GM12873 (cell line): ENCODE results near the gene GIMAP2.

Experiments
- TF ChIP-seq, protein P1 (sequence below): IDR thresholded peaks from 2 replicates; pipeline ENCODE4 v1.5.1; 2012; ENCODE audit warnings: low read depth, mild to moderate bottlenecking, moderate library complexity, low read length, control low read depth; ENCODE audit not compliant: insufficient read depth; ENCODE audit errors: missing control alignments

GIMAP2 gene

DNA sequence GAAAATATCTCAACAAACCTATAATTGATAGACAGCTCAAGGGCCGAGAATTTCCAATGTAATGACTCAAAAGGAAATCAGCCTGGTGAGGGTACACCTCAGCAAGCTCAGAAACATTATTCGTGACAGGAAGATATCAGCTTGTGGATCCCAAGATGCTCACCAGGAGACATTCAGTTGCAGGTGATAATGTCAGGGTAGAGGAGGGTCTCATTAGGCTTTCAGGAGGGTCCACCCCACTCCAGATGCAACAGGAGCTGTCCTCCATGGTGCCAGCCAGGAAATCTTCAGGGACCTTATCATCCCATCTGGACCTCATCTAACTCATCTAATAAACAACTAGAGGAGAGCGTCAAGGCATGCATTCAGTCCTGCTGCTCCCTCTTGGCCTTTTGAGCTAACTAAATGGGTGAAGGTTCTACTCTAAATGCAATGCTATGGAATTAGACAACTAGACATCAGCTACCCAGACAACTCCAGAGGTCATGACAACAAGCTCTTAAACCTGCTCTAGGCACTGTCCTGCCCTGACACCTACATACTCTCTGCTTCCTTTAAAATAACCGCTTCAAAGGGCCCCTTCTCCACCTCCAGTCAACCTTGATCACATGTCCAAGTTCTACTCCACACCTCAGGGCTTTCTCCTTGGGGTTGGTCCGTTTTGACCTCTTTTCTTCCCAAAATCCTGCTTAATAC is 47.4 kb downstream of the GIMAP2 start:
- TF ChIP-seq, protein P1, sequence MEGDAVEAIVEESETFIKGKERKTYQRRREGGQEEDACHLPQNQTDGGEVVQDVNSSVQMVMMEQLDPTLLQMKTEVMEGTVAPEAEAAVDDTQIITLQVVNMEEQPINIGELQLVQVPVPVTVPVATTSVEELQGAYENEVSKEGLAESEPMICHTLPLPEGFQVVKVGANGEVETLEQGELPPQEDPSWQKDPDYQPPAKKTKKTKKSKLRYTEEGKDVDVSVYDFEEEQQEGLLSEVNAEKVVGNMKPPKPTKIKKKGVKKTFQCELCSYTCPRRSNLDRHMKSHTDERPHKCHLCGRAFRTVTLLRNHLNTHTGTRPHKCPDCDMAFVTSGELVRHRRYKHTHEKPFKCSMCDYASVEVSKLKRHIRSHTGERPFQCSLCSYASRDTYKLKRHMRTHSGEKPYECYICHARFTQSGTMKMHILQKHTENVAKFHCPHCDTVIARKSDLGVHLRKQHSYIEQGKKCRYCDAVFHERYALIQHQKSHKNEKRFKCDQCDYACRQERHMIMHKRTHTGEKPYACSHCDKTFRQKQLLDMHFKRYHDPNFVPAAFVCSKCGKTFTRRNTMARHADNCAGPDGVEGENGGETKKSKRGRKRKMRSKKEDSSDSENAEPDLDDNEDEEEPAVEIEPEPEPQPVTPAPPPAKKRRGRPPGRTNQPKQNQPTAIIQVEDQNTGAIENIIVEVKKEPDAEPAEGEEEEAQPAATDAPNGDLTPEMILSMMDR: no peak

DNA sequence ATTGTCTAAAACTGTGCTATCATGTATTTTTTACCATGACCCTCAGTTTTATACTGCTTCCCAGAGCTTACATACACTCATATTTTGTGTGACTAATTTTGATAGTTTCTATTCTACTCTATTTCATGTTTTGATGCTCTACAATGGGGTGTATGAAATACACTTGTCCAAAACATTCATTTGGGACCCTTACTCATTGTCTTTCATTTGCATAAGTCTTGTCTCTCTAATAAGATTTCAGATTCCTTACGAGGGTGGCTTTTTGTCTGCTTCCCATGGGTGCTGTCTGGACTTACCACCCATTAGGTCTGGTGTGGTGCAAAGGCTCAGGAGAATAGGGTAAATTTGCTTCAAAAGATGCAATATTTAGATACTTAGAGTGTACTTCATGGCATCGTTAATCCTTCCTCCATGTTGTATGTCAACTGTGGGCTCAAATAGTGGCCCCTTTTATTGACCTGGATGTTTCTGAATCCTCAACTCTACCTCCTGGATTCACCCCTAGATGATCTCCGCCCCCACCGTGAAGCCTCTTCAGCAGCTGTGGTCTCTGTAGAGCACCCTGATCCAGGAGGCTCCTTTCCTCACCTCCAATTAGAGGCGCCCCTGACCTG is 48.1 kb downstream of the GIMAP2 start:
- TF ChIP-seq, protein P1: no peak

DNA sequence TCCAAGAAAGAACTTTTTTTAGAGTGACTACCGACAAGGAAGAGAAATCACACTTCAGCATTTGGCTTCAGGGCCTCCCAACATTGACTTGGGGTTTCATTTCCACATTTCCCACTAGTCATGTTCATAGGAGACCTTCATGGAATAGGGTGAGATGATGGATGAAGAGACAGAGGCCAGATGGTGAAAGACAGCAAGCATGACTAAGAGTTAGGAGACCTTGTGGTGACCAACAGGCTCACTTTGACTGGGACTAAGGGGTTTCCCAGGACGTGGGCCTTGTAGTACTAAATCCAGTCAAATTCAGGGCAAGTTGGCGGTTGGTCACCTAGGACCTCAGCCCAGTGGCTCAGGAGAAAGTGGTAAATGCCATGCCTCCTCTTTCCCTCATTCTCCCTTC is 48.7 kb downstream of the GIMAP2 start:
- TF ChIP-seq, protein P1: no peak

DNA sequence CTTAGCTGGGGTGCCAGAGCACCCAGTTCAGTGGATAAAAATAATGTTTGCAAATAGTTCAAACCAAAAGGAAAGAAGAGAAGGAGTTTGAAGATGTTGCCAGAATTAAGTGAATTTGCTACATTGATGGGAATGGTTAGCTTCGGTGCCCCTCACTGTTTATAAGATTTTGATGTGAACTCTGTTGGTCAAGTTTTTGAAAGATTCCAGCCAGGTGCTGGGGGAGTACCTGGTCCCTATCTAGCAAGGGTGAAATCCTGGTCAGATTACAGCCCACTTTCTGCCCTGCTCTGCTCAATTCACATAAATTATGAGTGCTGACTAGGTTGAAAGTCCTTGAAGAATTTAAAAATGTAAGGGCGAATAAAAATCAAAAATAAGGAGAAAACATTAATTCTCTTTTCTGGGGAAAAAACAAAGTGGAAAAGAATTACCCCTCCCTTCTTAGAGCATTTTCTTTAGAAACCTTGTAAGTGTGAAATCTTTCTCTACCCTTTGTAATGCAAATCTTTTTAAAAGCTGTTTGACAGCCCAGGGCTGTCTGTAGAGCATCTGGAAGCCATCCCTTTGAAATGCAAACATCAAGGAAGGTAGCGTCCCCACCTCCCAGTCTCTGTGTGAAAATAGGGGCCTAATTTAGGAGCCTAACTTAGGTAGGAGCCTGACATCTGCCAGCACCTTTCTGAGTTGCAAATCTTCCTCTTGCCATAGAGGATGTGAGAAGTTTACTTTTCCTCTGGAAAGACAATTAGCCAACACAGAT is 50.3 kb downstream of the GIMAP2 start:
- TF ChIP-seq, protein P1: no peak

DNA sequence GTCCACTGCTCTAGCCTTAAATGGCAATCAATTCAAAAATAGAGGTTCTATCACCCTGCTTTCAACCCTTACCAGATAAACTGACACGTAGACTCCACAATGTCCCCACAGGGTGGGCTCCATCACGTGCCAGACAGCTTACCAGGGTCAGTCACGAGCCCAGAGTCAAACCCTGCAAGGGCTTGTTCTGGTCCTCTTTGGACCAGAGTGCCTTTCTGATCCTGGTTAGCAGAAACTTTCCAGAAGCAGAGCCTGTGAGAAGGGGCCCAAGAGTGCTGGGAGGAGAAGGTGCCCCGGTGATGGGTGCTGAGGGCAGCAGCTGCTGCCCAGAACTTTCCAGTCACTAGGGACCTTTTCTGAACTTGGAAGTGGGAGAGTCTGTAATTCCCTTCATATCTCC is 51.4 kb downstream of the GIMAP2 start:
- TF ChIP-seq, protein P1: no peak

DNA sequence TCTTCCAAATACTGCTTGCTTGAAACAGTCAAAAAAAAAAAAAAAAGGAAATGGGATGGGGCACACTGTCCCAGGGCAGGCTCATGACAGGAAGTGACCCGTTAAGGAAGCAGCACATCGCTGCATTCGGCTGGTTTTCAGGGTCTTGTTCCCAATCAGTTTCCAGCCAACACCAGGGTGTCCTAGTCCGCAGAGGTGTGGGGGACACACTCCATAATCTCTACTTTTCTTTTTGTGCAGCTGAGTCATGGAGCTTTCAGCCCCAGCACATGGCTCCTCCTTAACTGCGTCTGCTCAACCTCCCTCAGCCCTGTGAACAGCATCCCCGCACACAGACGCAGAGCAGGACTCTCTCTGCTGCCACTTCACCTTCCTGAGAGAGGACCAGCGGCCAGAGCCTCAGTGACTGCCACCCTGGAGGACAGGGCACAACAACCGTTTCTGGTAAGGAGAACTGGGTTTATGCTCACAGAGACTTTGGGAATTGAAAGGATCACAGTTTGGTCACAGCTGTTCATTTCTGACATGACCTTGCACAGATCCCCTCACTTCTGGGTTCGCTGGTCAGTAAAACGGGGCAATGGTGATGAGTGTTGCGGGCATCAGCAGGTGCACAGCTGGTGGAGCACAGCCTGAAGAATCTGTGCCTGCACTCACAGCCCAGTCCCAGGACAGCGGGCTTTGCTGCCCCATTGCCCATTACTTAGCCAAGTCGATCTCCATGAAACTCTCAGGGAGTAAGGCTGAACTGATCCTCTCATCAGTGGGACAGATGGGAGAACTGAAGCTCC is 52.0 kb downstream of the GIMAP2 start, which contains the start of gene GIMAP5:
Gene GIMAP5, plus strand, starts transcription at position 154 of the 791 bp plus-strand sequence. CDS start 3,467 bp downstream, outside the sequence.
- TF ChIP-seq, protein P1: no peak
